Heart right ventricle (tissue), 16 donors: ENCODE results near the gene NXPH3. TPM values are rescaled to one million over a fixed set of nuclear protein-coding genes. Genes with fewer than 3 reads are reported as not detected.
"Not testable (repeated sequence)": the region's sequence is repeated elsewhere in the genome, so short reads cannot be mapped to it uniquely, and the experiment has no call there.

ENCODE experiments used
- ATAC-seq, 8 donors: fragments of 200-7000 bp; cut with Tn5 transposase; one replicate each; pipeline ENCODE4 v1.9.1; 2020; ENCODE audit warnings: mild to moderate bottlenecking in 8 of 8, moderate library complexity in 8 of 8, moderate number of reproducible peaks in 1 of 8
- DNase-seq, 2 donors: peaks; one replicate each; pipeline ENCODE4 v3.0.0-alpha.2; 2020
- H3K27ac ChIP-seq, 10 donors: fragments of 200-600 bp; sonication (generic) in 2 of 10; one replicate each; pipeline versions ENCODE4 v1.5.0 to v1.8.0; 2020 to 2022; ENCODE audit warnings: mild to moderate bottlenecking in 3 of 10
- H3K27me3 ChIP-seq, 7 donors: fragments of 200-600 bp; one replicate each; pipeline ENCODE4 v1.8.0; 2021 to 2022; ENCODE audit warnings: mild to moderate bottlenecking in 2 of 7
- H3K36me3 ChIP-seq, 9 donors: fragments of 200-600 bp; sonication (generic) in 1 of 9; one replicate each; pipeline versions ENCODE4 v1.5.0 to v1.8.0; 2020 to 2022; ENCODE audit warnings: mild to moderate bottlenecking in 2 of 9
- H3K4me1 ChIP-seq, 9 donors: fragments of 200-600 bp; sonication (generic) in 1 of 9; one replicate each; pipeline versions ENCODE4 v1.5.0 to v1.8.0; 2020 to 2022; ENCODE audit warnings: mild to moderate bottlenecking in 4 of 9
- H3K4me3 ChIP-seq, 10 donors: fragments of 200-600 bp; sonication (generic) in 2 of 10; one replicate each; pipeline versions ENCODE4 v1.5.0 to v1.8.0; 2020 to 2022; ENCODE audit warnings: mild to moderate bottlenecking in 7 of 10, moderate library complexity in 2 of 10
- H3K9me3 ChIP-seq, 11 donors: fragments of 200-600 bp in 10 of 11; sonication (generic) in 2 of 11; one replicate each; pipeline versions ENCODE4 v1.5.0 to v1.8.0; 2013 to 2022; ENCODE audit warnings: mild to moderate bottlenecking in 2 of 11, control low read depth in 1 of 11, moderate library complexity in 1 of 11
- CTCF ChIP-seq, 9 donors: fragments of 200-600 bp; sonication (generic) in 2 of 9; IDR thresholded peaks; one replicate each; pipeline versions ENCODE4 v1.5.0 to v1.8.0; 2021 to 2022; ENCODE audit warnings: antibody characterized with exemption in 9 of 9, mild to moderate bottlenecking in 5 of 9, moderate library complexity in 1 of 9
- WGBS, 2 donors: extraction: QIAGEN DNeasy Blood & Tissue Kit; methylation state at CpG; one replicate each; pipeline ENCODE4 v1.1.7; 2013; ENCODE audit warnings: inconsistent platforms in 1 of 2; 5-methylcytosine and 5-hydroxymethylcytosine counted together
- intact Hi-C, 10 donors: fragments of 100-400 bp; cut with DNase I; formaldehyde crosslinking; loops; one replicate each; pipeline versions ENCODE4 v1.11.1 to v1.14.2; 2022
- polyA plus RNA-seq, 2 donors: library from polyadenylated mRNA; stranded (reverse); fragments of 200-250 nt; gene quantifications; one replicate each; pipeline ENCODE4 v1.2.3, GENCODE V29; 2013
- total RNA-seq, 10 donors: library from RNA; stranded (reverse); fragmentation: NEBNext Ultra II Directional in 3 of 10; extraction: Animal tissue kit (Norgen Biotek cat#: 25700) in 3 of 10; gene quantifications; one replicate each; pipeline versions ENCODE4 v1.2.1 to v1.2.4, GENCODE V29; 2021 to 2023
- donor health status: Arrhythmogenic right ventricular cardiomyopathy.
- donor health status: ischemic (EF 13 %, LVEDD 7.1; RV severe dilation, severe dysfunction).
- donor health status: healthy with polysubstance abuse.
- donor health status: DM: no; HTN: yes; CAD: no.
- donor health status: DM: no; HTN: no; CAD: no.
- donor health status: ischemic (EF 25% LVEDD 6.9; RV normal size, moderate dysfunction).
- donor health status: ischemic (EF 25% LVEDD 5.7; RV mildly dilated, moderate dysfunction).
- donor health status: healthy.
- donor health status: DM: yes; HTN: yes; CAD: no.
- donor health status: Ischemic cardiomyopathy.
- donor health status: ischemic (EF 35%, LVEDD 5.7; RV mildly dilated, moderate dysfunction).
- donor health status: nonischemic (EF 11% LVEDD 7.7; RV severe dilation, severe dysfunction).
- donor health status: DM: yes; HTN: yes; CAD: no.
- donor health status: PGD.
- donor health status: ischemic (EF 29% LVEDD 5.4; RV normal size, mild dysfunction).
- donor health status: nonischemic (EF 23%, LVEDD 6.1; RV moderate dilation, normal function).

Gene NXPH3
- total and polyA plus RNA-seq, 12 donors = 2.2 to 5.9 (median 3.2) TPM

GRCh38 chr17:49566668-49567071, 9.0 kb upstream of the NXPH3 start:
- Histone ChIP-seq H3K36me3 (no peaks in the 10 kb centered on the region), H3K4me3 (no peak overlapping the region), H3K27ac (peak overlapping the region in 9 of 10 donors; percentile 44 to 89 (median 71)), H3K4me1 (peaks cover 0 to 42% (median 34%) of the 10 kb centered on the region in 9 donors), H3K27me3 (peaks cover 0 to 14% (median 0%) of the 10 kb centered on the region in 7 donors), H3K9me3 (peaks cover 0 to 2% (median 0%) of the 10 kb centered on the region in 11 donors)
- DNase-seq (no peak), ATAC-seq (no peak)
- WGBS, 2 donors = 66 to 72% methylated on average over 5 of the region's 5 CpGs
- no peak for TF ChIP-seq CTCF (IDR thresholded peaks at IDR 0.05)
- intact Hi-C loops = loop anchor here (1.0 to 10.0 kb wide), 9 partner anchors 211 to 518 kb away; partner anchors contain the start of genes DLX3 (in 7 of the 10) and KAT7 (in 1 of the 10)

GRCh38 chr17:49567104-49567521, 8.6 kb upstream of the NXPH3 start:
- intact Hi-C loops = loop anchor here (1.0 to 10.0 kb wide), 9 partner anchors 210 to 518 kb away; partner anchors contain the start of genes DLX3 (in 7 of the 10) and KAT7 (in 1 of the 10)
- Histone ChIP-seq H3K9me3 (no peaks in the 10 kb centered on the region), H3K4me3 (no peak overlapping the region), H3K36me3 (no peaks in the 10 kb centered on the region), H3K27ac (peak overlapping the region in 8 of 10 donors; percentile 44 to 89 (median 72)), H3K27me3 (peaks cover 0 to 14% (median 0%) of the 10 kb centered on the region in 7 donors), H3K4me1 (peaks cover 0 to 42% (median 34%) of the 10 kb centered on the region in 9 donors)
- DNase-seq = no peak
- peak in 1 of 8 donors; percentile 31 for ATAC-seq
- TF ChIP-seq CTCF (IDR thresholded peaks at IDR 0.05) = no peak
- 81 to 82% methylated on average over 9 of the region's 9 CpGs for WGBS, 2 donors

- peak; percentile 77 to 86 (median 80) for ATAC-seq
- TF ChIP-seq CTCF (IDR thresholded peaks at IDR 0.05) = peak; percentile 87 to 98 (median 94)
- WGBS, 2 donors = 12 to 15% methylated on average over 42 of the region's 42 CpGs
- no peaks in the 10 kb centered on the region for H3K9me3 ChIP-seq
- peak overlapping the region; percentile 20 to 60 (median 46) for H3K4me3 ChIP-seq
- intact Hi-C loops = loop anchor here (1.0 to 10.0 kb wide), 12 partner anchors 127 to 517 kb away; partner anchors contain the start of genes DLX3 (in 7 of the 10) and KAT7 (in 1 of the 10)
- H3K27ac ChIP-seq = peak overlapping the region; percentile 47 to 89 (median 82)
- no peaks in the 10 kb centered on the region for H3K36me3 ChIP-seq
- peaks cover 0 to 42% (median 34%) of the 10 kb centered on the region in 9 donors for H3K4me1 ChIP-seq
- peaks cover 0 to 14% (median 0%) of the 10 kb centered on the region in 7 donors for H3K27me3 ChIP-seq
- DNase-seq = peak; percentile 89 to 91
Observed at GRCh38 chr17:49567871-49568694, 7.6 kb upstream of the NXPH3 start.

GRCh38 chr17:49568695-49569047, 7.0 kb upstream of the NXPH3 start:
- H3K27ac ChIP-seq = peak overlapping the region in 9 of 10 donors; percentile 74 to 89 (median 82)
- DNase-seq, H3K36me3 ChIP-seq, H3K9me3 ChIP-seq, ATAC-seq: not testable (repeated sequence)
- peak overlapping the region in 1 of 10 donors; percentile 44 for H3K4me3 ChIP-seq
- H3K4me1 ChIP-seq = peaks cover 0 to 45% (median 34%) of the 10 kb centered on the region in 9 donors
- intact Hi-C loops = loop anchor here in 9 of 10 donors (1.0 to 10.0 kb wide), 9 partner anchors 126 to 516 kb away; partner anchors contain the start of genes DLX3 (in 7 of the 9) and KAT7 (in 1 of the 9)
- WGBS, 2 donors = 77 to 87% methylated on average over 7 of the region's 7 CpGs
- peaks cover 0 to 14% (median 0%) of the 10 kb centered on the region in 7 donors for H3K27me3 ChIP-seq
